HG03045 (cell line): ENCODE data around the gene TMEM39A.
A peak's percentile ranks its signal among the peaks of the same experiment; 100 is the strongest.

Source experiments
- ATAC-seq: cut with Tn5 transposase; IDR thresholded peaks from one replicate; pipeline ENCODE4 v1.9.1; 2021; ENCODE audit warnings: mild to moderate bottlenecking, moderate library complexity; ENCODE audit not compliant: unreplicated experiment

TMEM39A gene

DNA sequence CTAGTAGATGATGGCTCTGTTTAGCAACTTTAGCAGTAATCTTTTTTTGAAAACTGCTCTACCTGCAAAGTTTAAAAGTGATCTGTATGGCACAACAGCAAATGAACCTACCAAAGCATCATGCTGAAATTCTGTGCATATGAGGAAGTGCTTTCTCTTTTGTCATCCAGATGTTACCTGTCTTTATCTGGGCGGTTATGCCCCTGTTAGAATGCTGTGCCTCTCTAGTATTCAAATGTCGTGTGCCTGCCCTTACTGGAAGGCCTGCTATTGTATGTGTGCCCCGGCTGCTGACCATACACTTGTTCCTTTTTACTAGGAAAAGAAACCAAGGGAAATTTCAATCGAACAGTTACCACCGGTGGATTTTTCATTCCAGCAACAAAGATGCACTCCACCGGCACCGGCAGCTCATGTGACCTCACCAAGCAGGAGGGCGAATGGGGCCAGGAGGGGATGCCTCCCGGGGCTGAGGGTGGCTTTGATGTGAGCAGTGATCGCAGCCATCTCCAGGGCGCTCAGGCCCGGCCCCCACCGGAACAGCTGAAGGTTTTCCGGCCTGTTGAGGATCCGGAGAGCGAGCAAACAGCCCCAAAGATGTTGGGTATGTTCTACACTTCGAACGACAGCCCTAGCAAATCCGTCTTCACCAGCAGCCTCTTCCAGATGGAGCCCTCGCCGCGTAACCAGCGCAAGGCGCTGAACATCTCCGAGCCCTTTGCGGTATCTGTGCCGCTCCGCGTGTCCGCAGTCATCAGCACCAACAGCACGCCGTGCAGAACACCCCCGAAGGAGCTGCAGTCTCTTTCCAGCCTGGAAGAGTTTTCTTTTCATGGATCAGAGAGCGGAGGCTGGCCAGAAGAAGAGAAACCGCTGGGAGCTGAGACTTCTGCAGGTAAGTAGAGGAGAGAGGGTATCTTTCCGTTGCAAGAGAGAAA, 61.6 kb downstream of the TMEM39A start:
- ATAC-seq = peak; percentile 57

DNA sequence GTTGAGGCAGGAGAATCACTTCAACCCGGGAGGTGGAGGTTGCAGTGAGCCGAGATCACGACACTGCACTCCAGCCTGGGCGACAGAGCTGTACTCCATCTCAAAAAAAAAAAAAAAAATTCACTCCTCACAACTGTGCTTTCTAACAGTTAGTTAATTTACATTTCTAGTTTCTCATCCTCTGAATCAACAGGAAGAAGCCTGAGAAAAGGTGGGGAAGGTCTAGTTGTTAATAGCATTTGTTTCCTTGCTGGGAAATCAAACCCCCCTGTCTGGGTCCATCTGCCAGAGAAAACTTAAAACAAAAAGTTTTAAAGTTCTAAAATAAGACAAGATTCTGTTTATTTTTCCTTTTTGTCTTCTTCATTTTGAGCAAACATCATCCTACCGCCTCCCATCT, 62.3 kb downstream of the TMEM39A start:
- ATAC-seq = no peak

DNA sequence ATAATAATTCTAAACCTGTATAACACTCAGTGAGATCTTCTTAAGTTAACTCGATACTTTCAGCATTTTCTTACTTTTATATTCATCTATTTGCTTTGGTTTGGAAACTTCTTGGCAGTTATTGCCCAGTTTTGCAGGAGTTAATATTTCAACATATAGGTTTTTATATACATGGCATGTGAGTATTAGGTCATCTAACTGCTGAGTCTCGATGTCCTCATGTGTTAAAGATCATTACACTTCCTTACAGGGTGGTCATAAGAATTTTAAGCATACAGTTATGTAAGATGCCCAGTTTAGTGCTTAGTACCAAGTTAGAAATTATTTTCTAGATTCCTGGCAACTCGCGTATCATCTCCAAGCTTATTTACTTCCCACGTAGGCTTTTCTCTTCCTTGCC, 62.9 kb downstream of the TMEM39A start:
- ATAC-seq = no peak

GRCh38 chr3:119396870-119397269, 66.5 kb downstream of the TMEM39A start:
- ATAC-seq = no peak

- ATAC-seq = peak; percentile 82
Measured at GRCh38 chr3:119395923-119396358, 67.5 kb downstream of the TMEM39A start.

GRCh38 chr3:119388577-119388976, 74.8 kb downstream of the TMEM39A start:
- no peak for ATAC-seq

GRCh38 chr3:119382134-119382533, 81.3 kb downstream of the TMEM39A start:
- ATAC-seq = no peak

DNA sequence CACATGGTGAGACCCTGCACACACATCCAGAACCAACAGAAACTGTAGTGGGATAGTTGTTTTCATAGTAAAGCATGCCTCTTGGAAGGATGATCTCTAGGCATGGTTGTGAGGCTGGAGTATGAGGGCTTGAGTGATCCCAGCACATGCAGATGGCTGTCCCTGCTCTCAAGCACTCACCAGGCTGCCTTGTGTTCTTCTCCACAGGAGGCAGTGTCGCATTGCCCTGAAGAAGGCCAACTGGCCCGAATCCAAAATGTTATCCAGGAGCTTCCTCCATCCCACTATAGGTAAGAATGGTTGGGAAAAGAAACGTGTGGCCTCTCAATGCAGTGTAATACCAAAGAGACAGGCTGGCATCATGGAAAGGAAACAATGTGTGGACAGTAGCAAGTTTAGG, 82.7 kb downstream of the TMEM39A start:
- no peak for ATAC-seq
